ENCODE data around the gene LAMA5. TPM values are rescaled to one million over a fixed set of nuclear protein-coding genes. Genes with fewer than 3 reads are reported as not detected.

Gene LAMA5
- total and polyA plus RNA-seq, 2 experiments from 2014 or later, result 201 to 298 TPM

GRCh38 chr20:62354811-62355341 lies 12.2 kb downstream of the LAMA5 start (continued):
- no peak for TF ChIP-seq ZNF462 (CRISPR knock-in tag; IDR thresholded peaks at IDR 0.05)
- no peak for TF ChIP-seq EZH2phosphoT487 (IDR thresholded peaks at IDR 0.05; ENCODE audit: unreplicated experiment)
- no peak for TF ChIP-seq ETS1 (IDR thresholded peaks at IDR 0.05)
- no peak for TF ChIP-seq JUNB (IDR thresholded peaks at IDR 0.05; ENCODE audit: unreplicated experiment)
- TF ChIP-seq CTCF (conservative IDR thresholded peaks at IDR 0.05; ENCODE audit: low read depth in 2 of 2), result no peak
- TF ChIP-seq NANOG (IDR thresholded peaks at IDR 0.05; ENCODE audit: borderline replicate concordance), result no peak

Data from GM23338 (cell line).